ENCODE measurements around the gene MRPS10. TPM values are rescaled to one million over a fixed set of nuclear protein-coding genes. Genes with fewer than 3 reads are reported as not detected.
"Not testable (repeated sequence)": the region's sequence is repeated elsewhere in the genome, so short reads cannot be mapped to it uniquely, and the experiment has no call there.

MRPS10 gene
- total RNA-seq, 1 donor from 2014 or later = 22.5 TPM

DNA sequence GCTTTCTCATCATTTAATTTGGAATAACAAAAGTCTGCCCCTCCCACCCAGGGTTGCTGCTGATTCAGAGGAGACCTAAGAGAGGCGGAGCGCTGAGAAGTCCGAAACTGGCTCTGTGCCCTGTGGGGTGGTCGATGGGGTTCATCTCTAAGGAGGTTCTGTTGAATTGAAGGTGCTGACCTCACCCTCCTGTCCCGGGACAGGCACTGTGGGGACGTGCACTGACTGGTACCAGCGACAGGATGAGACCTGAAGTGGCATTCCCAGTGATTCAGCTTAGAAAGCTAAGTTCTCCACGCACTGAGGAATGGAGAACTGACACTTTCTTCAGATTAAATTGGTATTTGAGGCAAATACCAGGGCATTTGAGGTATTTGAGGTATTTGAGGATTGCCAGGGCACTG, 24.2 kb downstream of the MRPS10 start:
- TF ChIP-seq, protein P1, sequence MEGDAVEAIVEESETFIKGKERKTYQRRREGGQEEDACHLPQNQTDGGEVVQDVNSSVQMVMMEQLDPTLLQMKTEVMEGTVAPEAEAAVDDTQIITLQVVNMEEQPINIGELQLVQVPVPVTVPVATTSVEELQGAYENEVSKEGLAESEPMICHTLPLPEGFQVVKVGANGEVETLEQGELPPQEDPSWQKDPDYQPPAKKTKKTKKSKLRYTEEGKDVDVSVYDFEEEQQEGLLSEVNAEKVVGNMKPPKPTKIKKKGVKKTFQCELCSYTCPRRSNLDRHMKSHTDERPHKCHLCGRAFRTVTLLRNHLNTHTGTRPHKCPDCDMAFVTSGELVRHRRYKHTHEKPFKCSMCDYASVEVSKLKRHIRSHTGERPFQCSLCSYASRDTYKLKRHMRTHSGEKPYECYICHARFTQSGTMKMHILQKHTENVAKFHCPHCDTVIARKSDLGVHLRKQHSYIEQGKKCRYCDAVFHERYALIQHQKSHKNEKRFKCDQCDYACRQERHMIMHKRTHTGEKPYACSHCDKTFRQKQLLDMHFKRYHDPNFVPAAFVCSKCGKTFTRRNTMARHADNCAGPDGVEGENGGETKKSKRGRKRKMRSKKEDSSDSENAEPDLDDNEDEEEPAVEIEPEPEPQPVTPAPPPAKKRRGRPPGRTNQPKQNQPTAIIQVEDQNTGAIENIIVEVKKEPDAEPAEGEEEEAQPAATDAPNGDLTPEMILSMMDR (IDR thresholded peaks at IDR 0.05; ENCODE audit: unreplicated experiment) = no peak

DNA sequence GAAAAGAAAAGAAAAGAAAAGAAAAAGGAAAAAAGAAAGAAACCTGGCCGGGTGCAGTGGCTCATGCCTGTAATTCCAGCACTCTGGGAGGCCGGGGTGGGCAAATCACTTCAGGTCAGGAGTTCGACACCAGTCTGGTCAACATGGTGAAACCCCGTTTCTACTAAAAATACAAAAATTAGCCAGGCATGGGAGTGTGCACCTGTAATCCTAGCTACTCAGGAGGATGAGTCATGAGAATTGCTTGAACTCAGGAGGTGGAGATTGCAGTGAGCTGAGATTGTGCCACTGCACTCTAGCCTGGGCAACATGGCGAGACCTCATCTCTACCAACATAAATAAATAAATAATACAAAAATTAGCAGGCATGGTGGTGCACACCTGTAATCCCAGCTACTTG, 25.3 kb downstream of the MRPS10 start:
- H3K4me1 Mint-ChIP-seq (ENCODE audit: low read depth); H3K36me3 Mint-ChIP-seq (ENCODE audit: insufficient read depth); H3K4me3 Mint-ChIP-seq (ENCODE audit: low read depth); H3K27me3 Mint-ChIP-seq; H3K9me3 Mint-ChIP-seq (ENCODE audit: low read depth); DNase-seq (ENCODE audit: low spot score, unreplicated experiment); H3K27ac Mint-ChIP-seq: not testable (repeated sequence)

More for the DNA sequence above, 24.2 kb downstream of the MRPS10 start:
- Mint-ChIP-seq H3K27ac (no peak overlapping the region), H3K4me1 (ENCODE audit: low read depth) (no peaks in the 10 kb centered on the region), H3K9me3 (ENCODE audit: low read depth) (no peaks in the 10 kb centered on the region), H3K4me3 (ENCODE audit: low read depth) (no peak overlapping the region), H3K36me3 (ENCODE audit: insufficient read depth) (no peaks in the 10 kb centered on the region), H3K27me3 (peaks cover 3% of the 10 kb centered on the region)
- DNase-seq (ENCODE audit: low spot score, unreplicated experiment) = no peak

DNA sequence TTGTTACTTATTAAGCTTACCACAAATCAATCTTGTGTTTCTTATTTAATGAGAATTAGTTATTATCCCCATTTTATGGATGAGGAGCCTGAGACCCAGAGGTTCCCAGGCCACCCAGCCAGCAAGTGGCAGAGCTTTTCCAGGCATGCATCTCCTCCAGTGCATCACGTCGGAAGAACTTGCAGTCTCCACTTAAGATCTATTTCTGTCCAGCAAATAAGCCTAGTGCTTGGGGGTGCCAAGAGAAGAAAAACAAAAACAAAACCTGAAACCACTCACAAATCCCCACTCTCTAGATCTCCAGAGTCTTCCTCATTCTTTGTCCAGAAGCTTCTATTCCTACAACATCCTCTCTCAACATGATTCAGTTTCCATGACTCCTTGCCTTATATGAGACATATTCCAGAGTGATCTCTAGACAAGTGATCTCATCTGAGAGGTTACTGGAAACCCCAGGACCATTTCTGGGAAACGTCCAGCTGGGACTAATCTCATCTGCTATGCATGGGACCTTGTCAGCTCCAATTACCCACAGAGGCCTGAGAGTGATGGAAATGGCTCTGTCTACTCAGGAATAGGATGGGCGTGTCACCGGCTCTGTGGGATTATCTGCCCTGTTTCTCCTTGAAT, 27.0 kb downstream of the MRPS10 start:
- no peaks in the 10 kb centered on the region for H3K9me3 Mint-ChIP-seq (ENCODE audit: low read depth)
- TF ChIP-seq, protein P1 (IDR thresholded peaks at IDR 0.05; ENCODE audit: unreplicated experiment) = no peak
- H3K27ac Mint-ChIP-seq = no peak overlapping the region
- no peak for DNase-seq (ENCODE audit: low spot score, unreplicated experiment)
- H3K36me3 Mint-ChIP-seq (ENCODE audit: insufficient read depth) = no peaks in the 10 kb centered on the region
- no peak overlapping the region for H3K4me3 Mint-ChIP-seq (ENCODE audit: low read depth)
- peaks cover 3% of the 10 kb centered on the region for H3K27me3 Mint-ChIP-seq
- H3K4me1 Mint-ChIP-seq (ENCODE audit: low read depth) = no peaks in the 10 kb centered on the region

DNA sequence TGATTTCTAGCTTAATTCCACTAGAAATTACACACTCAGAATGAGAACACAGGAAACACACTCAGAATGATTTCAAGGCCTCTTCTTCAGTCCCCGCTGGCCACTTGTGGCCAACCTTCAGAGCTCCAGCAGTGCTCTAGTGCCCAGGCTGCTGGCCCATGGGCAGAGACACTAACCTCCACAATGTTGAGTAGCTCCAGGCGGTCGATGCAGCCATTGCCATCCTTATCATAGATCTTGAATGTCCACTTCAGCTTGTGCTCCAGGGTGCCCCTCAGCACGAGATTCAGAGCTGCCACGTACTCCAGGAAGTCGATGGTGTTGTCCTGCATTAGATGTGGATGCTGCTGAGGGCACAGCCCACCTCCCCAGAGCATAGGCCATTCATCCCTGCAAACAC, 29.3 kb downstream of the MRPS10 start:
- Mint-ChIP-seq H3K27me3 (peaks cover 8% of the 10 kb centered on the region), H3K4me1 (ENCODE audit: low read depth) (no peaks in the 10 kb centered on the region), H3K9me3 (ENCODE audit: low read depth) (no peaks in the 10 kb centered on the region), H3K27ac (no peak overlapping the region), H3K4me3 (ENCODE audit: low read depth) (no peak overlapping the region), H3K36me3 (ENCODE audit: insufficient read depth) (no peaks in the 10 kb centered on the region)
- no peak for DNase-seq (ENCODE audit: low spot score, unreplicated experiment)
- TF ChIP-seq, protein P1 (IDR thresholded peaks at IDR 0.05; ENCODE audit: unreplicated experiment) = no peak

DNA sequence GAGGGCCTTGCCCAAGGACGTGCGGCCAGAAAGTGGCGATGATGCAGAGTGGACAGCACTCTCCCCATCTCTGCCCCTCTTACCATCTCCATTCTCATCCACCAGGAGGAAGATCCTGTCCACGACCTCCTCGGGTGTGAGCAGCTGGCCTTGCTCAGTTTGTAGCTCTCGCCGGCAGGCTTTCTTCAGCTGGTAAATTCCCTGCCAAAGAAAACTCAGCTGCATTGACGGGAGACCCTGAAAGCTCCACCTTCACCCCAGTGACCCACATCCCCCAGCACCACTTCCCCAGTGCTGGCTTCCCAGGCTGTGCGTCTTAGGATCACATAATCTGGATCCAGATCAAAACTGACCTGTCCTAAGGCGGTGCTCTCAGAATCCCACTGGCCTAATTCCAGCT, 32.1 kb downstream of the MRPS10 start:
- no peaks in the 10 kb centered on the region for H3K9me3 Mint-ChIP-seq (ENCODE audit: low read depth)
- peaks cover 9% of the 10 kb centered on the region for H3K27me3 Mint-ChIP-seq
- TF ChIP-seq, protein P1 (IDR thresholded peaks at IDR 0.05; ENCODE audit: unreplicated experiment) = no peak
- DNase-seq (ENCODE audit: low spot score, unreplicated experiment) = no peak
- no peak overlapping the region for H3K27ac Mint-ChIP-seq
- no peak overlapping the region for H3K4me3 Mint-ChIP-seq (ENCODE audit: low read depth)
- H3K4me1 Mint-ChIP-seq (ENCODE audit: low read depth) = no peaks in the 10 kb centered on the region
- H3K36me3 Mint-ChIP-seq (ENCODE audit: insufficient read depth) = no peaks in the 10 kb centered on the region

DNA sequence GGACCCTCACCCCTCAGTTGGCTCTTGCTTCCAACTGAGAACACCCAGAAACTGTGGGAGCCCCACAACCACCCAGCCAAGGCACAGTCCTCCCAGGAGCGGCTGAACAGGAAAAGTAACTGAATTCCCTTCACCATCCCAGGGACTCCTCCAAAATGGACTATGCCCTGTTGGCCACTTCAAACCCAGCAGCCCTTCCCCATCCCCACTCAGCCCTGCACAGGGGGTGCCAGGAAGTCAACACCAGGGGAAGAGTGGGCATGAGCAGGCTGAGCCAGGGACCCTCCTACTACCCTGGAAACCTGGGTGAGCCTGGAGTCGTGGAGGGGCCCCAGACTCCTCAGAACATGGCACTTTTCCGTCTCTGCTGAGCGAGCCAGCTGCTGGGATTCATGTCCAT, 33.2 kb downstream of the MRPS10 start:
- Mint-ChIP-seq H3K27ac (no peak overlapping the region), H3K4me1 (ENCODE audit: low read depth) (no peaks in the 10 kb centered on the region), H3K4me3 (ENCODE audit: low read depth) (no peak overlapping the region), H3K36me3 (ENCODE audit: insufficient read depth) (no peaks in the 10 kb centered on the region), H3K27me3 (peaks cover 15% of the 10 kb centered on the region), H3K9me3 (ENCODE audit: low read depth) (no peaks in the 10 kb centered on the region)
- no peak for DNase-seq (ENCODE audit: low spot score, unreplicated experiment)
- TF ChIP-seq, protein P1 (IDR thresholded peaks at IDR 0.05; ENCODE audit: unreplicated experiment) = no peak
